IMR-90 (cell line): ENCODE results near the gene DPYD.

ENCODE experiments used
- CTCF ChIP-seq: conservative IDR thresholded peaks from 2 replicates; pipeline ENCODE4 v1.5.1; 2012; ENCODE audit warnings: mild to moderate bottlenecking, low read depth, low read length, improper control_type of control experiment
- FOS ChIP-seq: fragments of 150-350 bp; IDR thresholded peaks from 2 replicates; pipeline ENCODE4 v1.6.1; 2016; ENCODE audit warnings: low read depth, low read length
- NFE2L2 ChIP-seq: fragments of 150-350 bp; IDR thresholded peaks from 2 replicates; pipeline ENCODE4 v1.6.1; 2016; ENCODE audit warnings: low read depth, mild to moderate bottlenecking, low read length
- POLR2A ChIP-seq: IDR thresholded peaks from 2 replicates; pipeline ENCODE4 v1.6.1; 2012; ENCODE audit warnings: mild to moderate bottlenecking, low read depth, low read length
- RAD21 ChIP-seq: IDR thresholded peaks from 2 replicates; pipeline ENCODE4 v1.6.1; 2012; ENCODE audit warnings: low read length, improper control_type of control experiment
- RFX5 ChIP-seq: IDR thresholded peaks from 2 replicates; pipeline ENCODE4 v1.8.0; 2012; ENCODE audit warnings: low read depth, mild to moderate bottlenecking, low read length, moderate library complexity
- SMC3 ChIP-seq: fragments of 150-350 bp; IDR thresholded peaks from 2 replicates; pipeline ENCODE4 v1.6.1; 2016; ENCODE audit warnings: low read depth, mild to moderate bottlenecking, antibody characterized with exemption, low read length, moderate library complexity

- TF ChIP-seq FOS (no peak), RFX5 (no peak), POLR2A (no peak), RAD21 (no peak), SMC3 (no peak), CTCF (no peak), NFE2L2 (no peak)
These were observed 829.2 kb downstream of the DPYD start for GRCh38 chr1:97091679-97092078.
